Heart left ventricle (tissue), 16 donors: ENCODE data around the gene CIAO3. TPM values are rescaled to one million over a fixed set of nuclear protein-coding genes. Genes with fewer than 3 reads are reported as not detected.

Experiments used
- ATAC-seq, 4 donors: fragments of 200-7000 bp; cut with Tn5 transposase; one replicate each; pipeline ENCODE4 v1.9.1; 2020 to 2022; ENCODE audit warnings: moderate library complexity in 4 of 4, mild to moderate bottlenecking in 3 of 4, moderate number of reproducible peaks in 1 of 4
- DNase-seq, 5 donors: peaks; one replicate each; pipeline ENCODE4 v3.0.0-alpha.2; 2020
- H3K27ac ChIP-seq, 12 donors: fragments of 200-600 bp; sonication (generic) in 4 of 12; one replicate each; pipeline versions ENCODE4 v1.5.0 to v1.8.0; 2016 to 2022; ENCODE audit warnings: mild to moderate bottlenecking in 2 of 12
- H3K27me3 ChIP-seq, 9 donors: fragments of 200-600 bp; sonication (generic) in 2 of 9; one replicate each; pipeline versions ENCODE4 v1.5.1 to v1.8.0; 2016 to 2022; ENCODE audit warnings: mild to moderate bottlenecking in 3 of 9
- H3K36me3 ChIP-seq, 9 donors: fragments of 200-600 bp; sonication (generic) in 2 of 9; one replicate each; pipeline versions ENCODE4 v1.5.0 to v1.8.0; 2018 to 2022; ENCODE audit warnings: mild to moderate bottlenecking in 2 of 9
- H3K4me1 ChIP-seq, 12 donors: fragments of 200-600 bp; sonication (generic) in 4 of 12; one replicate each; pipeline versions ENCODE4 v1.5.0 to v1.8.0; 2016 to 2022; ENCODE audit warnings: mild to moderate bottlenecking in 3 of 12
- H3K4me3 ChIP-seq, 12 donors: fragments of 200-600 bp; sonication (generic) in 4 of 12; one replicate each; pipeline versions ENCODE4 v1.5.0 to v1.8.0; 2017 to 2022; ENCODE audit warnings: mild to moderate bottlenecking in 9 of 12, moderate library complexity in 4 of 12
- H3K9me3 ChIP-seq, 12 donors: fragments of 200-600 bp; sonication (generic) in 4 of 12; one replicate each; pipeline versions ENCODE4 v1.5.0 to v1.8.0; 2016 to 2022; ENCODE audit warnings: mild to moderate bottlenecking in 1 of 12
- CTCF ChIP-seq, 12 donors: fragments of 200-600 bp; sonication (generic) in 4 of 12; IDR thresholded peaks; one replicate each; pipeline versions ENCODE4 v1.5.0 to v1.8.0; 2018 to 2022; ENCODE audit warnings: antibody characterized with exemption in 12 of 12, mild to moderate bottlenecking in 5 of 12
- POLR2A ChIP-seq, 2 donors: fragments of 450-650 bp; IDR thresholded peaks; one replicate each; pipeline ENCODE4 v1.6.1; 2017; ENCODE audit warnings: antibody characterized with exemption in 2 of 2, mild to moderate bottlenecking in 2 of 2, moderate library complexity in 2 of 2
- WGBS, 4 donors: extraction: QIAGEN DNeasy Blood & Tissue Kit in 2 of 4; methylation state at CpG; one replicate each; pipeline versions ENCODE4 v1.1.5 to v1.1.7; 2013 to 2018; 5-methylcytosine and 5-hydroxymethylcytosine counted together
- intact Hi-C, 10 donors: fragments of 100-400 bp; cut with DNase I; formaldehyde crosslinking; loops; one replicate each; pipeline versions ENCODE4 v1.11.1 to v1.14.2; 2022
- microRNA counts, 2 donors: library from miRNA; unstranded; fragments of <30 nt; microRNA quantifications; one replicate each; lab custom pipeline; 2016
- microRNA-seq, 4 donors: library from miRNA; unstranded; fragments of <30 nt; microRNA quantifications; one replicate each; pipeline versions ENCODE4 to v1.2.0, GENCODE V29; 2017 to 2020
- polyA plus RNA-seq, 2 donors: library from polyadenylated mRNA; stranded (reverse); fragments of 200-250 nt; gene quantifications; one replicate each; pipeline ENCODE4 v1.2.3, GENCODE V29; 2013
- total RNA-seq, 9 donors: library from RNA; depleted of rRNA in 2 of 9; stranded (reverse); fragments of >200 nt in 2 of 9; fragmentation: NEBNext Ultra II Directional in 3 of 9; extraction: Animal tissue kit (Norgen Biotek cat#: 25700) in 3 of 9; gene quantifications; one replicate each; pipeline versions ENCODE4 v1.1.0 to v1.2.4, GENCODE V29; 2016 to 2023
- donor health status: ischemic (EF 13 %, LVEDD 7.1; RV severe dilation, severe dysfunction).
- donor health status: healthy with polysubstance abuse.
- donor health status: DM: no; HTN: yes; CAD: no.
- donor health status: DM: no; HTN: no; CAD: no.
- donor health status: ischemic (EF 25% LVEDD 6.9; RV normal size, moderate dysfunction).
- donor health status: ischemic (EF 25% LVEDD 5.7; RV mildly dilated, moderate dysfunction).
- donor health status: healthy.
- donor health status: DM: yes; HTN: yes; CAD: no.
- donor health status: ischemic (EF 35%, LVEDD 5.7; RV mildly dilated, moderate dysfunction).
- donor health status: nonischemic (EF 11% LVEDD 7.7; RV severe dilation, severe dysfunction).
- donor health status: DM: yes; HTN: yes; CAD: no.
- donor health status: PGD.
- donor health status: ischemic (EF 29% LVEDD 5.4; RV normal size, mild dysfunction).
- donor health status: nonischemic (EF 23%, LVEDD 6.1; RV moderate dilation, normal function).

The CIAO3 gene
- total and polyA plus RNA-seq, 11 donors, result 21.4 to 41.5 (median 28.2) TPM

- H3K36me3 ChIP-seq, result peaks cover 0 to 31% (median 19%) of the 10 kb centered on the region in 9 donors
- ATAC-seq (no peak), DNase-seq (peak in 1 of 5 donors; percentile 68)
- WGBS, 4 donors, result 45 to 58% (median 50%) methylated on average over 32 to 44 of the region's 44 CpGs
- TF ChIP-seq POLR2A (IDR thresholded peaks at IDR 0.05) (no peak), CTCF (IDR thresholded peaks at IDR 0.05) (no peak)
- no peaks in the 10 kb centered on the region for H3K27me3 ChIP-seq
- peaks cover 14 to 64% (median 52%) of the 10 kb centered on the region in 12 donors for H3K4me1 ChIP-seq
- intact Hi-C loops, result no loop called here
- peak overlapping the region; percentile 61 to 100 (median 78) for H3K4me3 ChIP-seq
- no peaks in the 10 kb centered on the region for H3K9me3 ChIP-seq
- peak overlapping the region in 11 of 12 donors; percentile 93 to 99 (median 96) for H3K27ac ChIP-seq
Observed at GRCh38 chr16:680967-681745, 59.6 kb downstream of the CIAO3 start.

GRCh38 chr16:680625-680945 is 60.2 kb downstream of the CIAO3 start:
- Histone ChIP-seq H3K36me3 (peaks cover 0 to 26% (median 19%) of the 10 kb centered on the region in 9 donors), H3K4me1 (peaks cover 14 to 62% (median 48%) of the 10 kb centered on the region in 12 donors), H3K27me3 (no peaks in the 10 kb centered on the region), H3K4me3 (peak overlapping the region; percentile 61 to 100 (median 78)), H3K9me3 (no peaks in the 10 kb centered on the region), H3K27ac (peak overlapping the region; percentile 92 to 99 (median 96))
- no peak for DNase-seq
- WGBS, 4 donors, result 0 to 1% (median 0%) methylated on average over 11 to 38 of the region's 38 CpGs
- ATAC-seq, result no peak
- intact Hi-C loops, result no loop called here
- TF ChIP-seq CTCF (IDR thresholded peaks at IDR 0.05) (no peak), POLR2A (IDR thresholded peaks at IDR 0.05) (no peak)

- Histone ChIP-seq H3K27ac (peak within 1 kb of the TSS; percentile 92 to 99 (median 96)), H3K36me3 (peaks cover 0 to 23% (median 19%) of the 10 kb centered on the region in 9 donors), H3K9me3 (no peaks in the 10 kb centered on the region), H3K4me3 (peak within 1 kb of the TSS; percentile 61 to 100 (median 78)), H3K4me1 (peaks cover 13 to 62% (median 45%) of the 10 kb centered on the region in 12 donors), H3K27me3 (no peaks in the 10 kb centered on the region)
- intact Hi-C loops, result no loop called here
- TF ChIP-seq CTCF (IDR thresholded peaks at IDR 0.05) (no peak), POLR2A (IDR thresholded peaks at IDR 0.05) (peak; percentile 60 to 80)
- peak; percentile 90 to 93 (median 90) for DNase-seq
- WGBS, 4 donors, result 1 to 2% (median 1%) methylated on average over 21 to 91 of the region's 91 CpGs
- ATAC-seq, result peak; percentile 44 to 70 (median 68)
Observed at GRCh38 chr16:679814-680624, 60.8 kb downstream of the CIAO3 start, which contains the start of gene STUB1. Gene STUB1 (plus strand): TSS chr16:680410. CDS start chr16:680526, 116 bp downstream.

MicroRNA genes within 50 kb of the gene (microRNA counts, 767-probe panel; counts per million panel counts)
- 1,458 to 1,569 counts per million in 2 donors for microRNA hsa-miR-662 (lab: Ali Mortazavi, UCI)

Small RNA genes lying within 50 kb of the gene (microRNA-seq; reads per million reads assigned to microRNA genes)
- gene MIR662, result 0 reads per million in 4 donors

Other genes starting within 250 kb of the CIAO3 start
- gene CAPN15, start 213.3 kb downstream of the CIAO3 start, total RNA-seq, result 10 to 100 TPM; 12.0 to 35.5 (median 20.0) TPM
- gene CAPN15, start 213.3 kb downstream of the CIAO3 start, polyA plus RNA-seq, result 10 to 100 TPM; 20.8 to 26.0 TPM
- not detected for gene PRR35, start 180.6 kb downstream of the CIAO3 start, total RNA-seq
- gene PRR35, start 180.6 kb downstream of the CIAO3 start, polyA plus RNA-seq, result not detected
- under 1 TPM in 8 of 9 donors, not detected in 1; 0.23 to 0.86 (median 0.56) TPM for gene NHLRC4, start 174.0 kb downstream of the CIAO3 start, total RNA-seq
- gene NHLRC4, start 174.0 kb downstream of the CIAO3 start, polyA plus RNA-seq, result under 1 TPM; 0.46 to 0.50 TPM
- 10 to 100 TPM; 16.4 to 39.5 (median 22.0) TPM for gene PIGQ, start 171.0 kb downstream of the CIAO3 start, total RNA-seq
- gene PIGQ, start 171.0 kb downstream of the CIAO3 start, polyA plus RNA-seq, result 10 to 100 TPM; 21.8 to 35.8 TPM
- 10 to 100 TPM; 10.2 to 17.8 (median 12.6) TPM for gene RAB40C, start 150.9 kb downstream of the CIAO3 start, total RNA-seq
- 10 to 100 TPM; 15.2 to 22.0 TPM for gene RAB40C, start 150.9 kb downstream of the CIAO3 start, polyA plus RNA-seq
- gene WFIKKN1, start 110.0 kb downstream of the CIAO3 start, total RNA-seq, result 1 to 10 TPM in 1 of 9 donors, under 1 TPM in 8; 0.15 to 1.1 (median 0.25) TPM
- gene WFIKKN1, start 110.0 kb downstream of the CIAO3 start, polyA plus RNA-seq, result under 1 TPM; 0.30 to 0.51 TPM
- 100 to 1,000 TPM in 2 of 9 donors, 10 to 100 TPM in 7; 39.6 to 187 (median 44.7) TPM for gene METTL26, start 104.7 kb downstream of the CIAO3 start, total RNA-seq
- gene METTL26, start 104.7 kb downstream of the CIAO3 start, polyA plus RNA-seq, result 100 to 1,000 TPM; 101 to 165 TPM
- 100 to 1,000 TPM in 4 of 9 donors, 10 to 100 TPM in 5; 52.3 to 219 (median 89.5) TPM for gene MCRIP2, start 99.2 kb downstream of the CIAO3 start, total RNA-seq
- gene MCRIP2, start 99.2 kb downstream of the CIAO3 start, polyA plus RNA-seq, result 100 to 1,000 TPM in 1 of 2 donors, 10 to 100 TPM in 1; 97.0 to 321 TPM
- gene WDR90, start 91.6 kb downstream of the CIAO3 start, total RNA-seq, result 10 to 100 TPM in 2 of 9 donors, 1 to 10 TPM in 7; 3.7 to 17.4 (median 8.6) TPM
- 10 to 100 TPM in 1 of 2 donors, 1 to 10 TPM in 1; 5.1 to 10.9 TPM for gene WDR90, start 91.6 kb downstream of the CIAO3 start, polyA plus RNA-seq
- gene RHOT2, start 72.9 kb downstream of the CIAO3 start, total RNA-seq, result 100 to 1,000 TPM in 1 of 9 donors, 10 to 100 TPM in 8; 33.7 to 102 (median 83.5) TPM
- gene RHOT2, start 72.9 kb downstream of the CIAO3 start, polyA plus RNA-seq, result 100 to 1,000 TPM in 1 of 2 donors, 10 to 100 TPM in 1; 77.2 to 143 TPM
- gene RHBDL1, start 65.3 kb downstream of the CIAO3 start, total RNA-seq, result 1 to 10 TPM in 7 of 9 donors, under 1 TPM in 2; 0.72 to 2.7 (median 1.8) TPM
- 1 to 10 TPM in 1 of 2 donors, under 1 TPM in 1; 0.19 to 3.6 TPM for gene RHBDL1, start 65.3 kb downstream of the CIAO3 start, polyA plus RNA-seq
- gene STUB1, start 60.6 kb downstream of the CIAO3 start, total RNA-seq, result 100 to 1,000 TPM in 8 of 9 donors, 10 to 100 TPM in 1; 93.7 to 198 (median 116) TPM
- gene STUB1, start 60.6 kb downstream of the CIAO3 start, polyA plus RNA-seq, result 100 to 1,000 TPM; 107 to 159 TPM
- gene JMJD8, start 56.7 kb downstream of the CIAO3 start, total RNA-seq, result 100 to 1,000 TPM in 1 of 9 donors, 10 to 100 TPM in 8; 37.5 to 103 (median 44.1) TPM
- gene JMJD8, start 56.7 kb downstream of the CIAO3 start, polyA plus RNA-seq, result 10 to 100 TPM; 36.2 to 66.6 TPM
- 10 to 100 TPM in 4 of 9 donors, 1 to 10 TPM in 5; 7.0 to 16.6 (median 9.2) TPM for gene WDR24, start 50.6 kb downstream of the CIAO3 start, total RNA-seq
- 10 to 100 TPM in 1 of 2 donors, 1 to 10 TPM in 1; 5.6 to 10.5 TPM for gene WDR24, start 50.6 kb downstream of the CIAO3 start, polyA plus RNA-seq
- gene FBXL16, start 35.2 kb downstream of the CIAO3 start, total RNA-seq, result under 1 TPM in 3 of 9 donors, not detected in 6; 0.59 to 1.00 (median 0.60) TPM
- under 1 TPM; 0.03 to 0.11 TPM for gene FBXL16, start 35.2 kb downstream of the CIAO3 start, polyA plus RNA-seq
- 10 to 100 TPM; 50.5 to 79.4 (median 60.7) TPM for gene METRN, start 25.9 kb downstream of the CIAO3 start, total RNA-seq
- 10 to 100 TPM; 31.2 to 69.0 TPM for gene METRN, start 25.9 kb downstream of the CIAO3 start, polyA plus RNA-seq
- gene ANTKMT, start 19.9 kb downstream of the CIAO3 start, total RNA-seq, result 10 to 100 TPM; 30.2 to 48.6 (median 36.0) TPM
- gene ANTKMT, start 19.9 kb downstream of the CIAO3 start, polyA plus RNA-seq, result 10 to 100 TPM; 22.9 to 42.4 TPM
- 1 to 10 TPM in 1 of 9 donors, under 1 TPM in 5, not detected in 3; 0.35 to 1.3 (median 0.54) TPM for gene CCDC78, start 14.6 kb downstream of the CIAO3 start, total RNA-seq
- gene CCDC78, start 14.6 kb downstream of the CIAO3 start, polyA plus RNA-seq, result 1 to 10 TPM in 1 of 2 donors, under 1 TPM in 1; 0.60 to 1.3 TPM
- gene HAGHL, start 13.9 kb downstream of the CIAO3 start, total RNA-seq, result 10 to 100 TPM in 7 of 9 donors, 1 to 10 TPM in 2; 5.0 to 16.4 (median 11.9) TPM
- gene HAGHL, start 13.9 kb downstream of the CIAO3 start, polyA plus RNA-seq, result 10 to 100 TPM; 11.3 to 44.2 TPM
- gene MSLN, start 19.7 kb upstream of the CIAO3 start, total RNA-seq, result 10 to 100 TPM in 1 of 9 donors, under 1 TPM in 2, not detected in 6; 0.48 to 82.2 (median 0.50) TPM
- gene MSLN, start 19.7 kb upstream of the CIAO3 start, polyA plus RNA-seq, result not detected
- 10 to 100 TPM in 4 of 9 donors, 1 to 10 TPM in 5; 7.1 to 19.4 (median 9.9) TPM for gene RPUSD1, start 47.4 kb upstream of the CIAO3 start, total RNA-seq
- 10 to 100 TPM; 12.5 to 25.7 TPM for gene RPUSD1, start 47.4 kb upstream of the CIAO3 start, polyA plus RNA-seq
- 10 to 100 TPM in 2 of 9 donors, 1 to 10 TPM in 6, under 1 TPM in 1; 0.83 to 15.0 (median 4.0) TPM for gene CHTF18, start 47.6 kb upstream of the CIAO3 start, total RNA-seq
- 1 to 10 TPM; 2.6 to 3.9 TPM for gene CHTF18, start 47.6 kb upstream of the CIAO3 start, polyA plus RNA-seq
- gene GNG13, start 59.7 kb upstream of the CIAO3 start, total RNA-seq, result not detected
- gene GNG13, start 59.7 kb upstream of the CIAO3 start, polyA plus RNA-seq, result not detected
- gene LMF1, start 230.0 kb upstream of the CIAO3 start, total RNA-seq, result 10 to 100 TPM in 3 of 9 donors, 1 to 10 TPM in 6; 4.3 to 19.2 (median 7.4) TPM
- gene LMF1, start 230.0 kb upstream of the CIAO3 start, polyA plus RNA-seq, result 1 to 10 TPM; 5.3 to 6.1 TPM
- 1 to 10 TPM in 2 of 9 donors, under 1 TPM in 7; 0.44 to 1.3 (median 0.81) TPM for gene SOX8, start 240.8 kb upstream of the CIAO3 start, total RNA-seq
- gene SOX8, start 240.8 kb upstream of the CIAO3 start, polyA plus RNA-seq, result under 1 TPM; 0.50 to 0.65 TPM